IPS DF 19.7 (cell line): ENCODE results near the gene PLXDC2.

Experiments
- DNase-seq: peaks from one replicate; pipeline ENCODE4 v3.0.0-alpha.2; 2013; ENCODE audit warnings: low read depth, low spot score

PLXDC2 gene

GRCh38 chr10:19857876-19858275 lies 41.6 kb downstream of the PLXDC2 start:
- DNase-seq: no peak

DNA sequence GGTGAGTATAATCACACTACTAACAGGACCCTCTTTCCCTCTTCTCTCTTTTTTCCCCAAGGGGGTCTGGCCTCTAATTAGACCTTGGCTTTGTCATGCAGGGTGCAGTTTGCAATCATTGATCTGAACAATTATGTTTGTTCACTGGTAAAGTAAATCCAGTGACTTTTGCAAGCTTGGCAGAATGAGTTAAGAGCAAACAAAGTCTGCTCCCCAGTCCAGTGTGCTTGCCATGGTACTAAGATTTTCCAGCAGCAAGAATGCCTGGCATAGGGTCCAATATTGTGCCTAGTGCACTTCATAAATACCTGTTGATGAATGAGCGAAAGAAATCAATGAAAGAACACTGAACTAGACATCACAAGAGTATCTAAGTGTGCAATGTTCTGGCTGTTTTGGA lies 43.9 kb downstream of the PLXDC2 start:
- no peak for DNase-seq

GRCh38 chr10:19862811-19863515 lies 46.7 kb downstream of the PLXDC2 start:
- no peak for DNase-seq

- no peak for DNase-seq
These were observed 49.4 kb downstream of the PLXDC2 start for GRCh38 chr10:19865676-19866075.

DNA sequence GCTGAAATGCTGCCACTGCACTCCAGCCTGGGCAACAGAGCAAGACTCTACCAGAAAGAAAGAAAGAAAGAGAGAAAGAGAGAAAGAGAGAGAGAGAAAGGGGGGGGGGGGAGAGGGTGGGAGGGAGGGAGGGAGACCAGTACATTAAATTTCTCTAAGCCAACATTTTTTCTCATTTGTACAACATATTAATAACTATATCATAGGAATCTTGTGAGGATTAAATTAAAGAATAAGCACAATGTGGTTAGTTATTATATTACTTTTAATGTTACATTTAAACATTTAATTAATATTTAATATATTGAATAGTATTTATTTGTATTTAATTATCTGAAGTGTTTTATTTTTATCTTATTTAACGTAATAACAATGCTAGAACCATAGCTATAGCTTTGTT lies 53.1 kb downstream of the PLXDC2 start:
- no peak for DNase-seq

DNA sequence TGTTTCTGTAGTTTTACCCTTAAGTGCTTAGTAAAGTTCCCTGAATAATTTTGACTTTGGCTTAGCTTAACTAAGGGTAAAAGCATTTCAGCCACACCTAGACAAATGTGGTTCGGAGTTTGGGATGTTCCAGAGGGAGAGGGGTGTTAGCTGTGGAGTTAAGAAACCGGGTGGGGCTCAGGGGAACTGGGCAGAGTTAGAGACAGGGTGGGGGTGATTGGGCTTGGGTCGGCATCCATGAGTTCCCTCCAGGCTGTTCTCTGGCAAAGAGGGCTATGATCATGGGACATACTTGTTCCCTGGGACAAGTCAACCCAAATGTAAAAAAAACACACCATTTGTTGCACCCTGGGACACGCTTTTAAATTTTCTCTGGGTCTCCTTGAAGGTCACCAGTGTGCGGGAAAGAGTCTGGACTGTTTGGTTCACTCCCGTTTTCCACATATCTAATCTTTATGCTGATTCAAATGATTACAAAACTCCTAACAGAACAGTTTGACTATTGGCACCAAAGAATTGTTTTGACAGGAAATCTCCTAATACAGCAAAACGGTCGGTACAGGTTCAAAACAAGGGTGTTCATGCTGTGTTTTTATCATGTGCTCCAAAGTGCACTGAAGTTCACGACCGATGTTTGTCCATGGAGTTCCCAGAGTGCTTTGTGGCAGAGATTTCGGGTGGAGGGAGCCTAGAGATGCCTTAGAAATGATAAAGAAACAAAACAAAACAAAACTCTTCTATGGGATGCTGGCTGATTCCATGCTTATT lies 56.5 kb downstream of the PLXDC2 start:
- no peak for DNase-seq

GRCh38 chr10:19874190-19874589 lies 58.0 kb downstream of the PLXDC2 start:
- DNase-seq: no peak

- DNase-seq: no peak
These were observed 58.6 kb downstream of the PLXDC2 start for GRCh38 chr10:19874791-19875190.

DNA sequence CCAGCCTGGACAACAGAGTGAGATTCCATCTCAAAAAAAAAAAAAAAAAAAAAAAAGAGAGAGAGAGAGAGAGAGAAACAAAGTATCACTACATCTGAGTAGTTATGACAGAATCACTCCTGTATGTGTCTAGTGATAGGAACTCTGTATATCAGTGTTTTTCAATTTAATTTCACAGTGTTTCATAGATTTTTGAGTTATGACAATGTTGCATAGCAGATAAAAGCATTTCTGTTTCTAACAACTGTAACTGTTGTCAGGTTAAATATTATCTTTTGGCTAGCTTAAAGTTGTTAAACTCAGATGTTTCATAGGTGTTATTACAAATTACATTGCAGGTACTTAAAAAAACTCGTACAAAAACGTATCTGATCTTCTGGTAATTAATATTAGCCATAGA lies 60.3 kb downstream of the PLXDC2 start:
- DNase-seq: no peak

GRCh38 chr10:19877466-19878255 lies 61.4 kb downstream of the PLXDC2 start:
- no peak for DNase-seq

- no peak for DNase-seq
These were observed 66.4 kb downstream of the PLXDC2 start for GRCh38 chr10:19882621-19883020.

- no peak for DNase-seq
These were observed 71.9 kb downstream of the PLXDC2 start for GRCh38 chr10:19888061-19888660.

- no peak for DNase-seq
These were observed 73.0 kb downstream of the PLXDC2 start for GRCh38 chr10:19889256-19889655.

GRCh38 chr10:19891429-19891828 lies 75.2 kb downstream of the PLXDC2 start:
- DNase-seq: no peak

DNA sequence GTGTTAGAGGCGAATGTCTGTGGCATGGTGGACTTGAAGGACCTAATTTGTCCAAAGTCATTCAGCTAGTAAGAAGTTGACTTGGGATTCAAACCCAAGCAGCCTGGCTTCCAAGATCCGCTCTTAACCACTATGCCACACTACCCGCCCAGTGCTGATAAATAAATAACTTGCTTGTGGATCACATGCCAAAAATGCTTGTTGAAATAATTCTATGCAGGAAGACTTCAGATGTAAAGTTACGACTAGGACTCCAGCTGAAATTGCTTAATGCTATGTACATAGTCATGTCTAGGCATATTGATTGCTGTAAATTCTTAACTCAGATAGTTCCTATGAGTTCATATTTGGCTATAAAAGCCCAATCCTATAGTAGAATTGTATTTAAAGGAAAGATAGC lies 76.0 kb downstream of the PLXDC2 start:
- DNase-seq: no peak

- no peak for DNase-seq
These were observed 76.4 kb downstream of the PLXDC2 start for GRCh38 chr10:19892677-19893076.

DNA sequence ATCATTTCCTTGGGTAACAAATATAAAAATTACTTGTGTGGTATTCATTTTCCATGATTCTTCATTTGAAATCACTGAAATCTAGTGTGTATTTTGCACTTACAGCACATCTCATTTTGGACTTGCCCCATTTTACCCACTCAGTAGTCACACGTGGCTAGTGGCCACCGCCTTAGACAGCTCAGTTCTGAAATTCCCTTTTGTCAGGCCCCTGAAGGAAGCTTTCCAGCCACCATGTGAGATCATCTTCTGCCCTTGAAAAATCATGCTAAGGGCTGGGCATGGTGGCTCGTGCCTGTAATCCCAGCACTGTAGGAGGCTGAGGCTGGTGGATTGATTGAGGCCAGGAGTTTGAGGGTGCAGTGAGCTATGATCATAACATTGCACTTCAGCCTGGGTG lies 79.3 kb downstream of the PLXDC2 start:
- DNase-seq: no peak

- DNase-seq: no peak
These were observed 86.2 kb downstream of the PLXDC2 start for GRCh38 chr10:19902456-19902855.

DNA sequence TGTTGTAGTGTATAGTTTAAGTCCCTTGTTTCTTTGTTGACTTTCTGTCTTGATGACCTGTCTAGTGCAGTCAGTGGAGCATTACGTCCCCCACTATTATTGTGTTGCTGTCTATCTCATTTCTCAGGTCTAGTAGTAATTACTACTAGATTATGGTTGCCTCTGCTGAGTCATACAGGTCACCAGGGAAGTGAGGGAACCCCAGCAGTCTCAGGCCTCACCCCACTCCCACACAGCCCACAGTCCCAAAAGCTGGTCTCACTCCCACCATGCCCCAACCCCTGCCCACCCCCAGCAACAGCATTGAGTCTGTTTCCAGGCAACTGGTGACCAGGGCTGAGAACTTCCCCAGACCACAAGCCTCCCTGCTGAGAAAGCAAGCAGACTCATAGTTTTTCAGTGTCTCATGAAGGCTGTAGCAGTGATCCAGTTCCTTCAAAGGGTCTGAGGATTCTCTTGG lies 88.0 kb downstream of the PLXDC2 start:
- no peak for DNase-seq

- DNase-seq: no peak
These were observed 90.0 kb downstream of the PLXDC2 start for GRCh38 chr10:19906108-19906791.

- DNase-seq: no peak
These were observed 92.9 kb downstream of the PLXDC2 start for GRCh38 chr10:19908991-19909696.
